Right lobe of liver (tissue), 4 donors: ENCODE data around the gene SLC4A4.

Experiments
- POLR2A ChIP-seq: fragments of 450-650 bp; IDR thresholded peaks from one replicate; pipeline ENCODE4 v1.6.1; 2017; ENCODE audit warnings: antibody characterized with exemption, mild to moderate bottlenecking
- TF ChIP-seq, protein P1 (sequence below), 4 donors: fragments of 200-600 bp in 3 of 4; fragments of 450-650 bp in 1 of 4; IDR thresholded peaks; one replicate each; pipeline versions ENCODE4 v1.5.1 to v1.8.0; 2016 to 2022; ENCODE audit warnings: antibody characterized with exemption in 4 of 4, mild to moderate bottlenecking in 2 of 4
- donor health status: DM: no; HTN: no; CAD: no.
- donor health status: DM: no; HTN: no; CAD: no.
- donor health status: DM: no; HTN: yes; CAD: no.

DNA sequence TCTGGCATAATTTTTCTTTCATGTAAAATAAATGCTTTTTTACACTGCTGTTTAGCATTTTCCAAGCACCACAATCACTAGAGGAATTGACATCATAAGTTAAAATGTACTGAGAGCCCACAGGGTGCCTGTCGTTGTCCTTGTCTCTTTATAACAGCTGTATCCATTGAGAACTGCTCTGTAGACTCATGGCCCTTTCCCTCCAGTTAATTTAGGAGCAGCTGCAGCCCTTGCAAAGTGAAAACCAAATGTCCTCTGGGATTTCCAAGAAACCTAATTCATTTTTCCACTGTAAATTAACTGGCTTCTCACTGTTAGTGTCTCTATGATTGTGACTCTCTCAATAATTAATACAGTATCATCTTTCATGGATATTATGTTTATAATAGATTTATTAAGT, 185.9 kb downstream of the SLC4A4 start:
- TF ChIP-seq, protein P1, sequence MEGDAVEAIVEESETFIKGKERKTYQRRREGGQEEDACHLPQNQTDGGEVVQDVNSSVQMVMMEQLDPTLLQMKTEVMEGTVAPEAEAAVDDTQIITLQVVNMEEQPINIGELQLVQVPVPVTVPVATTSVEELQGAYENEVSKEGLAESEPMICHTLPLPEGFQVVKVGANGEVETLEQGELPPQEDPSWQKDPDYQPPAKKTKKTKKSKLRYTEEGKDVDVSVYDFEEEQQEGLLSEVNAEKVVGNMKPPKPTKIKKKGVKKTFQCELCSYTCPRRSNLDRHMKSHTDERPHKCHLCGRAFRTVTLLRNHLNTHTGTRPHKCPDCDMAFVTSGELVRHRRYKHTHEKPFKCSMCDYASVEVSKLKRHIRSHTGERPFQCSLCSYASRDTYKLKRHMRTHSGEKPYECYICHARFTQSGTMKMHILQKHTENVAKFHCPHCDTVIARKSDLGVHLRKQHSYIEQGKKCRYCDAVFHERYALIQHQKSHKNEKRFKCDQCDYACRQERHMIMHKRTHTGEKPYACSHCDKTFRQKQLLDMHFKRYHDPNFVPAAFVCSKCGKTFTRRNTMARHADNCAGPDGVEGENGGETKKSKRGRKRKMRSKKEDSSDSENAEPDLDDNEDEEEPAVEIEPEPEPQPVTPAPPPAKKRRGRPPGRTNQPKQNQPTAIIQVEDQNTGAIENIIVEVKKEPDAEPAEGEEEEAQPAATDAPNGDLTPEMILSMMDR (IDR thresholded peaks at IDR 0.05): no peak
- TF ChIP-seq POLR2A: no peak
